Putamen (tissue), 1 donor: ENCODE results near the gene ACER3.
"Not testable (repeated sequence)": the region's sequence is repeated elsewhere in the genome, so short reads cannot be mapped to it uniquely, and the experiment has no call there.

Source experiments
- DNase-seq: peaks from one replicate; pipeline ENCODE4 v3.0.0-alpha.2; 2016; ENCODE audit warnings: low spot score

Gene ACER3

DNA sequence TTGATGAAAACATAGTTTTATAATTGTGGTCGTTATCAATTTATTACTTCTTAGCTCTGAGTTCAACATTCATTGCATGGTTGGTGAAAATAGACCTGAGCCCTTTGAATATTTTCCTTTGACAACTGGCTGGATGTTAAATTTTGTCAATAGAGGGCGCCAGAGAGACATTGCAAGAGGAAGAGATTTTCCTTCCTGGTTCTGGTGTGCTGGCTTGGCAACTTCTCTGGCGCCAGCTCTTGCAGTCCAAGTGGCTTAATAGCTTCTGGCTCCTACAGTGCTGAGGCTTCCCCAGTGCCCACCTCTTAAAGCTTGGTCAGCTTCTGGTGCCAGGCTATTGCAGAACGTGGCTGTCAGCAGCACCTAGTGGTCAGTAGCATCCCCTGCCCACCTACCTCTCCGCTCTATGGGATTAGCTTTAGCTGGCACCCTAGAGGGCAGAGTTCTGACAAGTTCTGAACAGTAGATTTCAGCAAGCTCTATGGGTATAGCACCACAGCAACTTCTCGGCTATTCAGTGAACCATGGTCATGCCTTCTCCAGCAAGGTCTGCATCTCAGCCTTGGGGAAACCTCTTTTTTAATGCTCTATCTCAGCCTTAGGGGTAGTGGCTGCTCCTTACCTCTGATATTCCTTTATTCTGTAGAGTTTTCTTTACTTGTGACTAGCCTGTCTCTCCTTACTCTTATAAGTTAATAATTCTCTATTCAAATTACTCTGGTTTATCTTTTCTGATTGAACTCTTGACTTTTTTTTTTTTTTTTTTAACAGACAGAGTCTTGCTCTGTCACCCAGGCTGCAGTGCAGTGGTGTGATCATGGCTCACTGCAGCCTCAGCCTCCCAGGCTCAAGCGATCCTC, 59.4 kb downstream of the ACER3 start:
- peak; percentile 87 for DNase-seq

GRCh38 chr11:76927160-76927559, 66.4 kb downstream of the ACER3 start:
- DNase-seq = no peak

DNA sequence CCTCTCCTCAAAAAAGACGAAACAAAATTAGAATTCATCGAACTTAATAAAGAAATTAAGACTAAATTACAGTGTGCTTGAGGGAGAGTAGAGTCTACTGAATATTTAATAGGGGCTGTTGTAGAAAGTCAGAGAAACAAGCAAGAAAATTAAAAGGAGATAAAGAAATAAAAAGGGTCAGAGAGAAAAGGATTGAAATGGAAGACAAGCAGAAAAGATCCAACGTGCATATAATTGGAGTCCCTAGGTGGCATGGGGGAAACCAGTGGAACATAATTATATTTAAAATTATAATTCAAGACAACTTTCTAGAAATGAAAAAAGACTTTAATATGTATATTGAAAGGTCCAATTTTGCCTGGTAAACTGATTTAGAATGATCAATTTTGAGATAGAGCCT, 74.3 kb downstream of the ACER3 start:
- DNase-seq = no peak

- DNase-seq = no peak
Measured at GRCh38 chr11:76939219-76939631, 78.5 kb downstream of the ACER3 start.

GRCh38 chr11:76944225-76944624, 83.5 kb downstream of the ACER3 start:
- no peak for DNase-seq

GRCh38 chr11:76946223-76946622, 85.5 kb downstream of the ACER3 start:
- DNase-seq = no peak

DNA sequence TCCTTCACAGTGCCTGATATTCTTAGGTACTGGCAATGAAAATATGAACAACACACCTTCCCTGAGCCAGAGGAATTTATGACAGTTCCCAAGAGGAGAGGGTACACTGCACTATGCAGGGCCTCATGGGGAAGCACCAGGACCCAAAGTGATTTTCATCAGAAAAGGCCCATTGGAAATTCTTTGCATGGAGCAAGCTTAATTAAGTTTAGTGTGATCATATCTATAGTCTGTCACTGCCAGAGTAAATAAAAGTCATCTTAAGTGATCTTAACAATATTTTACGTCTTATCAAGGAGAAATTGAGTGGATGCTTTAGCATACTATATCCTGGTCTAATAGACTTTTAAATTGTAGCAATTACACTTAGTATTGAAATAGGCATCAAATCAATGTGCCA, 86.5 kb downstream of the ACER3 start:
- DNase-seq = no peak

- no peak for DNase-seq
Measured at GRCh38 chr11:76947800-76948199, 87.1 kb downstream of the ACER3 start.

GRCh38 chr11:76955459-76956114, 94.9 kb downstream of the ACER3 start:
- no peak for DNase-seq

DNA sequence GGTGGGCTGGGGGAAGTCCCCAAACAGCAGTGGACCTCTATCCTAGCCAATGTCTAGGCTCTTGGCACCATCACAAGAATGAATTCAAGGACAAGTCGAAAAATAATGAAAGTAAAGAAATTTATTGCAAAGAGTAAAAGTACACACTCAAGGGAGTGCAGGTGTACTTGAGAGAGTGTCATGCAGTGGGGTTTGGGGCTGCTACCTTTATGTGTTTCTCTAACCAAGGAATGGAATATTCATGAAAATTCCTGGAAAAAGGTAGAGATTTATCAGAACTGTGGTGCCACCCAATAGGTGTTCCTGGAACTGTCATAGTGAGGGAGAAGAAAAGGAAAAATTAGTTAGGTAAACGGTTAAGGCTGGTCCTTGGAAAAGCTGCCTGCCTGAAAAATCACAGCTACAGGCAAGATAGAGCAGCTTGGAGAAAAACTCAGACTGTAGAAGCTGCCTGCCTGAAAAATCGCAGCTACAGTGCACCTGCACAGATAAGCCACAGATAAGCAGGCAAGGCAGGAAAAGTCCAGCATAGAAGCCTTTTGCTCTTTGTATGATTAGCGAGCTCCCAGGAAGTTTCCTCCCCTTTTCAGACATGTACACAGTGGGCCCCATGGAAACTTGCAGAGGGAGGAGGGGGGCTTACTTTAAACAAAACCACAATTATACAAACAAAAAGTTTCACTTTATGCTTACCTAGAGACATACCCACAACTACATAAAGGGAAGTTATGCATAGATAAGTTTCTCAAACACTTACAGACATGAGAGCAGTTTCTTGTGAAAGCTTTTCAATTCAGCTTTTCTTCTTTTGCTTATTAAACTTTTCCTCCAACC, 102.1 kb downstream of the ACER3 start:
- no peak for DNase-seq

GRCh38 chr11:76963417-76964168, 102.9 kb downstream of the ACER3 start:
- DNase-seq = not testable (repeated sequence)

DNA sequence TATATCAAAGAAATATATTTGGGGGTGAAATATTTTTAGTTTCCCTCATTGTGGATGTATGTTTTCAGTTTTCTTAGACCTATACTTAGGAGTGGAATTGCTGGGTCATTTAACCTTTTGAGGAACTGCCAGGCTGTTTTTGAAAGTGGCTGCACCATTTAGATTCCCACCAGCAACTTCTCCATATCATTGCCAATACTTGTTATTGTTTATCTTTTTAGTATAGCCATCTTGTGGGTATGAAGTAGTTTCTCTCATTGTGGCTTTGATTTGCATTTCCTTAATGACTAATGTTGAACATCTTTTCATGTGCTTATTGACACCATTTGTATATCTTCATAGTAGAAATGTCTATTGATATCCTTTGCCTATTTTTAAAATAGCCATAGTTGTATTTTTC, 111.3 kb downstream of the ACER3 start:
- DNase-seq = no peak

DNA sequence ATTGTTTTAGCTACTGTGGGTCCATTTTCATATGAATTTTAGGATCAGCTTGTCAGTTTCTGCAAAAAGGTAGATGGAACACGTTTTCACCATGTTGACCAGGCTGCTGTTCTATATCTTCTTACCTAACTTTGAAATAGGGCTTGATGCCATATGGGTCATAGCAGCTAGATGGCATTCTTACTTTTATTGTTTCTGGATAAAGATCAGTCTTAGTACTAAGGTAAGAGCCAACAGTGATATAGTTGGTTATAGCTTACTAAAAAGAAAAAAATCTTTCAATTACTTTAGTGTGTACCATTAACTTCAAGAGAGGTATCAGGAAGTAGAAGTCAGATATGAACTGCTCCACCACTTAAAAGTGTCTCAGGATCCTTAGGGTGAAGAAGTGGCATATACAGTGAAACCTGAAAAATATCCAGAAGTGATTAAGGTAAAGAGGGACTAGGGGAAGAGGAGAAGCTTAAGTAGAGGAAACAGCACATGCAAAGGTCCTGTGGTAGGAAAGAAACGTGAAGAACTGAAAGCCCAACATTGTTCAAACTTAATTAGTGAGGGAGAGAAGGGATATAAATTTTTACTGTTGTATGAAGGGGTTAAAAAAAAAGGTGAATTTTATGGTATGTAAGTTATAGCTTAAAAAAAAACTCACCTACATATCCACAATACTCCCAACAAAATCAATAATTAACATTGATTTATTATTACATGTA, 113.6 kb downstream of the ACER3 start:
- DNase-seq = no peak

GRCh38 chr11:76975513-76975912, 114.8 kb downstream of the ACER3 start:
- no peak for DNase-seq

DNA sequence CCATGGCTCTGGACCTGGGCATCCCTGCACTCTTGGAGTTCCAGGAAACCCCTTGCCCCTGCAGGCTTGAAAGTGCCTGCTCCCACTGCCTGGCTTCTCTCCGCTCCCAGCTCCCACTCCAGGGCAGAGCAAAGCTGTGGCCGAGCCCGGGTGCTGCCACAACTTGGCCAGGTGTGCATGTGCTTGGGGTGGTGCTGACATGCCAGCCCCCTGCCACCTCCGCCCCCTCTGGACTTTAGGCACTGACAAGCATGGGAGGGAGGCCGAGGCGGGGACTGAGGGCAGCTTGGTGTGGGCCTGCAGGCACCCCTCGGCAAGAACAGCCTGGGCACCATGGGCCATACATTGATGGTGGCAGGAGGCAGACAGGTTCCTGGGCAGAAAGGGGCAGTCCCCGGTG, 117.1 kb downstream of the ACER3 start:
- no peak for DNase-seq

GRCh38 chr11:76978239-76978638, 117.5 kb downstream of the ACER3 start:
- DNase-seq = no peak

GRCh38 chr11:76978818-76979217, 118.1 kb downstream of the ACER3 start:
- peak; percentile 18 for DNase-seq

GRCh38 chr11:76980196-76980595, 119.5 kb downstream of the ACER3 start:
- DNase-seq = no peak

GRCh38 chr11:76984743-76985142, 124.0 kb downstream of the ACER3 start:
- DNase-seq = no peak

GRCh38 chr11:76987203-76987602, 126.5 kb downstream of the ACER3 start:
- DNase-seq = no peak

DNA sequence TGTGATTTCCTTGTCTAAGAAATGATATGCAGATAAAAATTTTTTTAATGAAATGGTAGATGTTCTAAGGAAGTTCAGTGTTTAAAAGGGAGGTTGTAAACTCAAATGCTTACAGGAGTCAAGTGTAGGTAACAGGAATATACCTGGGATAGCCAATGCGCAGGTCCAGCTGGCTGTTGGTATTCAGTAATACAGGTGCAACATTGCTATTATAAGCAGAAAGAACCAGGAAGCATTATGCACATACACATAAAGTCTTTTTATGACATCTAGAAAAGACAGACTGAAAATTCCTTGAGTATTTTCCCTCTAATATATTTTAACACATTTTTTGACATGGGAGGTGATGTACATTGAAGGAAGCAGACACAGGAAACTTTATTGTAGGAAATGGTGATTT, 129.9 kb downstream of the ACER3 start:
- DNase-seq = no peak
